ENCODE data around the gene VWA8.
"Not testable (repeated sequence)": the region's sequence is repeated elsewhere in the genome, so short reads cannot be mapped to it uniquely, and the experiment has no call there.

Gene VWA8

DNA sequence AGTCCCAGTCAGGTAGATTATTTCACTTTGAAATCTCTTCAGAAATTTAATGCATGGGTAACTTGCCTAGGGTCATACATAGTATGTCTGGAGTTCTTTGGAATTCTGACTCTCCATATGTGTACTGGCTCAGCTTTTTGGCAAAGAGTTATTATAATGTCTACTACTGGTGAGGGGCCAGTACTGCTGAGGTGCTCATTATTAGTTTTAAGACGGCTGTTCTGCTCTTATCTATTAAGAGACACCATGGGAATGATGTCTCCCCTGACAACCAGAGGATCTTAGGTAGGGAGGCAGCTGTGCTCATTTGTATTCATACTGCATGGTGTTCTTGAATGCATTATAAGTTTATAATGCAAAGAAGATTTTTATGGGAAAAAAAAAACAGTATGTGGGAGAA lies 319.5 kb downstream of the VWA8 start:
- DNase-seq: no peak

DNA sequence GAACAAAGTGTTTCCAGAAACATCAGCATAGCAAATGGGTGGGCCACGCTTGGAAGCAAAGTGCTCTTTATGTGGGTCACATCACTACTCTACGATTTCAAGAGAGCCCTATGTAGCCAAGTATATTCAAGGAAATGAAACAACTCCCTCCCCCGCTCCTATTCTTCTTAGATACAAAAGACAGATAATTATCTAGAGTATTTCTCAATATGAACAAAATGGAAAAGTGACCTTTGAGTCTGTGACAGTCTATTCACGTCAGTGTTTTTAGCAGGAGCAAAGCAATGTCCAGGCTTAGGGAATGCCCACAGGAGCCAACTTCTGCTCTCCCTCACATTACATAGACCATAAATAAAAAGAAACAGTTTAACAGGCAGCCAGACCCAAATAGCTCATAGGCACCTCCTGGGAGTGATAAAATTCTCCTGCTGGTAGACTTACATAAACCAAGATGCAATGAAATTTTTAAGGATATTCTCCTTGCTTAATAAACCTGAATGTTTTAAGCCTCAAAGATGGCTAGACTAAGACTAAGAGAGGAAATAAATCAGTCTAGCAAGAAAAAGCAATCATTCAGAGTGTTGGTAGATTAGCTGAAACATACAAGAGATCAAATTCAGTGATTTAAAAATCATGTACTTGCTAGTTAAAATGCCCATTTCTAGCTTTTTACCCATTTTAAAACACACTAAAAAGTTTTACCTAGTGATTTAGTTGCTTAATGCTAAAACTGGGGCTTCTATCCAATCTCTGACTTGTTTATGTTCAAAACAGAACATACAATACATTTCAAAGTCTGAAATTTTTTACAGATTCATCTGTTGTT lies 320.7 kb downstream of the VWA8 start:
- DNase-seq: no peak

DNA sequence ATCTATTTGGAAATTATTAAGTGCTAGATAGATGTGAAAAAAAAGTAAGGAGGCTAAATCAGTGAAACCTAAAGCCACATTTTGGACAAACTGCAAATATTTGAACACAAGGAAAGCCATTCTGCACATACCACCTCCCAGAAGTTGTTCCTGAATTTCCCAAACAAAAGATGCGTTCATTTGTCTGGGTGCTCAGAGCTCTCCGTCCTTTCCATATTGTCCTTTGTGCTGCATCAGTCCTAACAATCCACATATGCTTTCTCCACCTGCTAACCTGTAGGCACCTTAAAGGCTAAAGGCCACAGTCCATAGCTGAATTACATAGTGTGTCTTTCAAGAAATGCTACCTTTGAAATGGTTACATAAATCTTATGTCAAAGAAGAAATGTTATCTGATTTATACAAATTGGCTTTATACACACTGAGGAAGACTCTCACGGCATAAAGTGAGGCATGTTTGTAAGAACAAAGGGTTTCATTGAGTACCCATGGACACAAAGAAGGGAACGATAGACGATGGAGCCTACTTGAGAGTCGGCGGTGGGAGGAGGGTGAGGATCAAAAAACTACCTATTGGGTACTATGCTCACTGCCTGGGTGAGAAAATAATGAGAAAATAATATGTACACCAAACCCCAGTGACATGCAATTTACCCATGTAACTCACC lies 321.5 kb downstream of the VWA8 start:
- DNase-seq: no peak

DNA sequence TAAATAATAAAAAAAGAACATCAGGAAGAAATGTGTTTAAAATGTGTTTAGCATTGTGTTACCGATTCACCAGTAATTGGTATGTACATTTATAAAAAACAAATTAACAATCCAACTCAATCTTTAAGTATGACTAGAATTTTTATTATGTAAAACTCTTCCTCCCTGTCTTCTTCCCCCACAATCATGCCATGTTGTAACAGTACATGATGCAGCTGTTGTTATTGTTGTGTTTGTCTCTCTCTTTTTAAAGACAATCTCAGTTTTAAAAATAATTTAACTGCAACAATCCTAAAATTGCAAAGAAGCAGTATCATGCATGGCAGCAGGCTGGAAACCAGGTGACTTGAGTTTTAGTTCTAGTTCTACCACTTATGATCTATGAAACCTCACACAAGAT lies 323.3 kb downstream of the VWA8 start:
- DNase-seq: no peak

DNA sequence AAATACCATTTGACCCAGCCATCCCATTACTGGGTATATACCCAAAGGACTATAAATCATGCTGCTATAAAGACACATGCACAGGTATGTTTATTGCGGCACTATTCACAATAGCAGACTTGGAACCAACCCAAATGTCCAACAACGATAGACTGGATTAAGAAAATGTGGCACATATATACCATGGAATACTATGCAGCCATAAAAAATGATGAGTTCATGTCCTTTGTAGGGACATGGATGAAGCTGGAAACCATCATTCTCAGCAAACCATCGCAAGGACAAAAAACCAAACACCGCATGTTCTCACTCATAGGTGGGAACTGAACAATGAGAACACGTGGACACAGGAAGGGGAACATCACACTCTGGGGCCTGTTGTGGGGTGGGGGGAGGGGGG lies 323.9 kb downstream of the VWA8 start:
- DNase-seq: not testable (repeated sequence)

DNA sequence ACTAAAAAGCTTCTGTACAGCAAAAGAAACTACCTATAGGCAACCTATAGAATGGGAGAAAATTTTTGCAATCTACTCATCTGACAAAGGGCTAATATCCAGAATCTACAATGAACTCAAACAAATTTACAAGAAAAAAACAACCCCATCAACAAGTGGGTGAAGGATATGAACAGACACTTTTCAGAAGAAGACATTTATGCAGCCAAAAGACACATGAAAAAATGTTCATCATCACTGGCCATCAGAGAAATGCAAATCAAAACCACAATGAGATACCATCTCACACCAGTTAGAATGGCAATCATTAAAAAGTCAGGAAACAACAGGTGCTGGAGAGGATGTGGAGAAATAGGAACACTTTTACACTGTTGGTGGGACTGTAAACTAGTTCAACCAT lies 324.3 kb downstream of the VWA8 start:
- not testable (repeated sequence) for DNase-seq

DNA sequence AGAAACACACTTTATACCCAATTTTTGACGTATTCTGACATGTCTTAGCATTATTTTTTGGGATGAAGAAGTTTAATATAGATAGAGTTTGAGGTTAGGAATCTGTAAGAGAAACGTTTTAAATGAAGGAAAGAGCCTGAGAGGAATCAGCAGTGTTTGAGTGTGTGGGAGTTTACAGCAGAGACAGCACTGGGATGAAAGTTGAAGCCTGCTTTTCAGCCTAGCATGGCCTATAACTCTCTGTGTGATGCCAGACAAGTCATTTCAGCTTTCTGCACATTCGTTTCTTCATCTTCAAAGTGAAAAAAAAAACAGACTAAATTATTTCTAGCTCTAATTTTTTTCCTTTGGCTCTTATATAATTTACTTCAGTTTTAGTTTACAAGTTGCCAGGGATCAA lies 326.5 kb downstream of the VWA8 start:
- DNase-seq: no peak

DNA sequence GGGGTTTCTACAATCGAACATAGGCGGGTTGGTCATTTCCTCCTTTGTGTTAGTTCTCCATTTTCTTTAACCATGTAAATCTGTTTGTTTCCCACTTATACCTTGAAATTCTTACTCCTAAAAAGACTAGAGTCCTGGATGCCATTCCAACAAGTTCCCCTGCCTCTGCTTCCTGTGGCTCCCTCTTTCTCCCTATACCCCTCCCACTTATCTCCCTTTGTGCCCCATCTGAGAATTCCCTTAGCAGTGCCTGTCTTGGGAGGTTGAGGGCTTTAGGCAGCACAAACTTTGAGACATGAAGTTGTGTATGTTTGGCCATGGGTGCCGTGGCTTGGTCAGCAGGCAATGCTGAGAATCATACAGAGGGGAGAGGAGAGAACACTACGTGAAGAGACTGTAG lies 327.1 kb downstream of the VWA8 start:
- DNase-seq: no peak

DNA sequence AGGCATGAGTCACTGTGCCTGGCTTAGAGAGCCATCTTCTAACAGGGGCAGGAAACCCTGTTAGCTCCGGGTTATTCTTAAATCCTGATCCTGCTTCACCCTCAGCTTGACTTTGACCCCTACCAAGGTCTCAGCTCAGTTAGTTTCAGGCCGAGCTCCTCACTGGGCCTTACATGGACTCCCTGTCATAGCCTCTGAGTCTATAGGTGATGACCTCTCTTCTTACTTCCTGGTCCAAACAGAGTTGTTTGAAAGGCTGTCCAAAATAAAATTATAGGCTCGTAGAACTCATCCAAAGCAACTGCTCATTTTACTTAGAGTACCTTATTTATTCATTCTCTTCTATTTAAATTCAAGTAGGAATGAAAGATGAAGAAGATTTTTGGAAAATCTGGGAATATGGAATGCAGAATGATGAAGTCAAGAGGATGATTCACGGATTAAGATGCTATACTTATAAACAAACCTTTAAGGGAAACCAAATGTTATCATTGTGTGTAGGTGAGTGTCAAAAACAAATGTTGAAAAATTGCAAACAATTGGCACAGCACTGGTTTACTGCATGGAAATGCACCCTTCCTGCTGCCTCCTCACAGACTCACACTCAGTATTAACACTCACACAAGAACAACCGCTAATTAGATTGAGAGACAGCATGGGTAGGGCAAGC lies 329.5 kb downstream of the VWA8 start:
- no peak for DNase-seq

DNA sequence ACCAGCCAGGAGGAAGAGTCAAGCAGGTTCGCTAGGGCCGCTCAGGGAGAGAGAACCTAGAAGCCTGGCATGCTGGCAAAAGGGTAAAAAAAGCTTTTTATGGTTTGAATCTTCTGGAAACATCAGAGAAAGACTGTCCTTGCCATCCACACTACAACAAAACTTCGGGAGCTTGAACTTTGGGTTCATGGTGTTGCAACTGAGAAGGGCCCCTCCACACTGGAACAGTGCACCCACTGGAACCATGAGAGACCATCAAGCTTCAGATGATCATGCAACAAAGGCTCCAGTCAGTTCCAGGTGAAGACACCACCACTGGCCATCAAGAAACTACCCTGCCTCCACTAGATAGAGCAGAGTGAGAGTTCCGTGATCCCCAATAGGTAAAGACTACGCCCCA lies 333.5 kb downstream of the VWA8 start:
- no peak for DNase-seq

DNA sequence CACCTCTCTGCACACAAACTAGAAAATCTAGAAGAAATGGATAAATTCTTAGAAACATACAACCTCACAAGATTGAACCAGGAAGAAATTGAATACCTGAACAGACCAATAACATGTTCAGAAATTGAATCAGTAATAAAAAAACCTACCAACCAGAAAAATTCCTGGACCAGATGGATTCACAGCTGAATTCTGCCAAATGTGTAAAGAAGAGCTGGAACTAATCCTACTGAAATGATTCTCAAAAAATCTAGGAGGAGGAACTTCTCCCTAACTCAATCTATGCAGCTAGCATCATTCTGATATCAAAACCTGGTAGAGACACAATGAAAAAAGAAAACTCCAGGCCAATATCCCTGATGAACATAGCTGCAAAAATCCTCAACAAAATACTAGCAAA lies 336.9 kb downstream of the VWA8 start:
- DNase-seq: no peak

DNA sequence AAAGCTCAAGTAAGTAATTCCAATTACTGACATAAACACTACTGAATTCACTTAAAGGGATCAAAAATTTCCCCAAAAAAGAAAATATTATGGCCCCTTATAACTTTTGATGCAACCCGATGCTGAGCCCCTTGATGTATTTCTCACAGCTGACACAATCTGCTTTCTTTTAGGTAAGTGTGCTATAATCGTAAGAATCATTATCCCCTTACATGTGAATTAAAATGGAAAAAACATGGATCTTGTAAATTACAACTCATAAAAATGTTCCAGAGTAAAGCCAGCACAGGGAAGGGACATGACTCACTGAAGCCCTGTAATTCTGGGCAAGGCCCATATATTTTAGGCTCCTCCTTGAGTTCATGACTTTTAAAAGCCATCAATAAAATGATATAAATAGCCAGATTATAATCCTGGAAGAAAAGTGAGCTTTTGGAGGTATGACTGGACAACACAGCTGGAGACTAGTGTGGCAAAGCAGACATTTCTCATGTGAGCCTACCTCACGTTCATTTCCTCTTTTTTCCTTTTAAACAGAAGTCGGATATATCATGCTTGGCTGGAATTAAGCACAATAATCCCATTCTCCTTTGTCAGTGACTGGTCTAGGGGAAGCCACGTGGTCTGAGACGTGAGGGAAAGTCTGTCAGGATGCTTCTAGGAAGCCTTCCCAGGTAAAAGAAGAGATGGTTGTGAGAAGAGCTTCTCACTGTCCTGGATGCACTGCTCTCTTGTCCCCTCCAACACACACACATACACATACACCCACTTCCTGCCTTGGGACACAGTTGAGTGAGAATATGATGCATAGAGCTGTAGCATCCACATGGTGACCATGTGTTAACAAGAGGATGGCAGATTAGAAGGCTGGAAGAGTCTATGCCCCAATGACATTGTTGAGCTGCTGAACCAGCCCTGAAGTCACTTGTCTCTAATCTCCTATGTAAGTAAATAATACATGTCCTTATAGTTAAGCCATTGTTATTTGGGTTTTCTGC lies 338.2 kb downstream of the VWA8 start:
- no peak for DNase-seq

DNA sequence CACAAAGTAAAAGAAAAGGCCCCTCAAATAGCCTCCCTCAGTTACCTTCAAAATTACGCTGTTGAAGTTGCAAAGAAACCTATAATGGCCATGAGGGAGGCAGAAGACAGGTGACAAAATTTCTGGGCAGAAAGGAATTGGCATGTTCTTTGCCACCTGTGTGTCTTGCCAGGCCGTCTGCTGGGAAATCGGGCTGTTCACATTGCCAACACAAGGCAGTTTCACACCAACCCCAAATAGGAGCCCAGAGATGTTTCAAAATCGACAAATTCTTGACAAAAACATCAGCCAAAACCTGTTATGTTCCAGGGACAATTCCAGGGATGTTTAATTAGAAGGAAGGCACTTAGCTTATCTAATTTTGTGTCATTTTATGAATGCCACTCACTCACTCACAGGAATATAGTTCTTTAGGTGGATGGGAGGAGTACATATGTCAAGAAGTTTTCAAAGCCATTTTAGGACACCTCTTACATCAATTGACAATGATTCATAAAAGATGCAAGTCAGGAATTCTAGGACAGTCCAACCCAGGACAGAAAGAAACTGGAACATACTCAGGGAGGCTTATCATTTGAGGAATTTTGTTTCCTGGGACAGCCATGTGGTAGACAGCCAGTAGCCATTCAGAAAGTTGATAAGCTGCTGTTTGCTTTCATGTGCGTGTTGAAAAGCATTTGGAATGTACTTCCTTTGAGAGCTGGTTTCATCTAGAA lies 339.0 kb downstream of the VWA8 start:
- no peak for DNase-seq

DNA sequence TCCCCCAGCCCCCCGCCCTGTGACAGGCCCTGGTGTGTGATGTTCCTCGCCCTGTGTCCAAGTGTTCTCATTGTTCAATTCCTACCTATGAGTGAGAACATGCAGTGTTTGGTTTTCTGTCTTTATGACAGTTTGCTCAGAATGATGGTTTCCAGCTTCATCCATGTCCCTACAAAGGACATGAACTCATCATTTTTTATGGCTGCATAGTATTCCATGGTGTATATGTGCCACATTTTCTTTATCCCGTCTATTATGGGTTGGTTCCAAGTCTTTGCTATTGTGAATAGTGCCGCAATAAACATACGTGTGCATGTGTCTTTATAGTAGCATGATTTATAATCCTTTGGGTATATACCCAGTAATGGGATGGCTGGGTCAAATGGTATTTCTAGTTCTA lies 343.3 kb downstream of the VWA8 start:
- DNase-seq: not testable (repeated sequence)

DNA sequence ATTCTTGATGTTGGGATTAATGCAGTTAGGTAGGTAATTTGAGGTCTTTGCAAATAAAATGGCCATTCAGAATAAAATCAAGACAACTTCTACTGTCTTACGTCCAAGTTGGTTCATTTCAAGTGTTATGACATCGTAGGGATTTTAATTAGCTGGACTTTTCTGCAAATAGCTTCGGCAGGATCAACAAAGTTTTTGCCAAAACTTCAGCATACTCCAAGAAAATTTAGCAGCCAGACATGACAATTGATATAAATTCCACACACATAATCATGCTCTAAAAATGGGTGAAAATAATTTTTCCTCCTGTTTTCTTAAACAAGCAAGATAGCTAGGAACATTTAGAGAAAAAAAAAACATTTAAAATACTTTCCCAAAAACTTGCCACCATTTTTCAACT lies 344.8 kb downstream of the VWA8 start:
- DNase-seq: no peak

DNA sequence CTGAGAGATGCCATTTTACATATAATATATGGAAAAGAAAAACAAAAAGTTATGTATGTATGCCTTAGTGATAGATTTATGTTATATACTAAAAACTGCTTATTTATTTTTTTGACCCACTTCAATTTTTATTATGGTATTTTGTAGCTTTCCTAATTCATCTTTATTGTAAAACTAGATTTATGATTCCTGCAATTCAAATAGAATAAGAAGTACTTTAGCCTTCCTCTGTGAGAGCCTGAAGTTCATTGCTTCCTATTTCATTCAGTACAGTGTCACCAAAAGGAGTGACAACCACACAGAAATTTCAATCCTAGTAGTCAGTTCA lies 345.4 kb downstream of the VWA8 start:
- no peak for DNase-seq

DNA sequence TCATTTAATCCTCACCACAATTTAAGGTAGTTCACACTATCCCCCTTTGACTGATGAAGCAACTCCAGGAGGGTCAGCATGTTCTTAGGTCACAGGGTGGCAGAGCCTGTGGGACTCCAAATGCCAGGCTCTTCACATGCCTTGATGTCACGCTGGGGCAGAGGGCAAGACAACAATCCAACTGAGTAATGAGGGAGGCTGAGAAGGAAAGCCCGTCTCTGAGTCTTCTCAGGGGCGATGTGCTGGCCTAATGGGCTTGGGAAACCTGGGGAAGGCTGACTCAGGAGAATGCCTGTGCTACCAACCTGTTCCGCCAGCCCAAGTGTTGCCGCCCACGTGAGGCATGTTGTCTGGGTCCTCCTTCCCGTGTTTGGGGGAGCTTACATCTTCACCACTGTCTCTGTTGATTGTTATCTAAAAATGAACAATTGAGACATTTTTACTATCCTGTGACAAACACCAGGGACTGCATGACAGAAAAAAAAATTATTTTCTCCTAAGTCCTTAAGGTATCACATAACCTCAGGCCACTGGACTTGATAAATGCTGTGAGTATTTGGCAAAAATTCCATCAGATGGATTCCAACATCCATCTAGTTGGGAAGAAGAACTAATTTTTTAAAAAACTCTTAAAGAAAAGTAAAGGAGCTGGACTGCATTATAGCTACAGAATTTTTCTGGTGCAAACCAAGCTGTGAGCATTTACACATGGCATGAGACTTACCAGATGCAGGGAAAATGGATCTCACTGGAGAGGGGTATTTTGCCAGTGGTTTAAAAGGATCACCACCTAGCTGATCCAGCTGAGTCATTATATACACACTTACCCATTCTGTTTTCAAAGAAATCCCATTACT lies 346.0 kb downstream of the VWA8 start:
- no peak for DNase-seq

DNA sequence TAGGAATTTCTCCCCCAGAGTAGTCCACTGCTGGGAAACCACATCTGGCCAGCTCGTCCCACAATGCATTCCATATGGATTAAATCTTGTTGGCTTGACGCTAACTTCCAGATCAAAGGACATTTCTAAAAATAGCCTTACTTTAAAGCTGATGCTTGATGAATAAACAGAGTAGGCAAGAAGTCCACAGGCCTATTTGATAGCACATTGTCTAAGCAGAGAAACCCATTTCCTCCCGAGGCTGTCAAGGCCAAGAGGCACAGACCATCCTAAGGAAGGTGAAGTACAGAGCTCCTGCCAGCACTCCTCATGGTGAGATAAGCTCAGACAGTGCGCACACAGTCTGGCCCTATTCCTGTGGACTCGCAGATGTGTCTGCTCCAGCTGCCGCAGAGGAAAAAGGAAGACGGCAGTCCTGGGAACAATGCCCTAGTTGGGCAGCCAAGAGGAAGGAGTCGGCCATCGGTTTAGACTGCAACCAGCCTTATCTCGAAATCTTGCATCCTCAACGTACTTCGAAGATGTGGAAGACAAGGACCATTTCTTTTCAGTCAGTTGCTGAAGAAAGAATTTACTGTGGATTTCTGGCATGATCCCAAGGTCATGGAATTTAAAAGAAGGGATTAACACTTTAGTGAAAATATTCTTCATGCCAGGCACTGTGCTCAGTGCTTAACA lies 346.8 kb downstream of the VWA8 start:
- DNase-seq: no peak

DNA sequence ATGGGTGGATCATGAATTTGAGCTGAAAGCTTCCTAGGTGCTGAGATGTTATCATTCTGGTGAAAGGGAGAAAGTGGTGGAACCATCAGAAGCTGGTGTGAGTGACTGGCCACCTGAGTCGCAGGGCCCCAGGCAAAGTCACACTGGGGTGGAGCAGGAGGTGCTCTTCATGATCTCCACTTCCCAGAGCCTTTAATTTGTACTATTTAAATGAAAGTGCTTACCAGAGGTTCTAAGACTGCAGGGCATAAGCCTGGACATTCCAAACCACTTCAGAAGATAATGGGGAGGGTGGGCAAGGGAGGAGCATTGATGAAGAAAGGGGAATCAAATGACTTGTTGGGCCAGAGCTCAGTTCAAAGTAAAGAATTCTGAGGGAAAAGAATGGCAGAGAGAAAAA lies 347.4 kb downstream of the VWA8 start:
- no peak for DNase-seq

DNA sequence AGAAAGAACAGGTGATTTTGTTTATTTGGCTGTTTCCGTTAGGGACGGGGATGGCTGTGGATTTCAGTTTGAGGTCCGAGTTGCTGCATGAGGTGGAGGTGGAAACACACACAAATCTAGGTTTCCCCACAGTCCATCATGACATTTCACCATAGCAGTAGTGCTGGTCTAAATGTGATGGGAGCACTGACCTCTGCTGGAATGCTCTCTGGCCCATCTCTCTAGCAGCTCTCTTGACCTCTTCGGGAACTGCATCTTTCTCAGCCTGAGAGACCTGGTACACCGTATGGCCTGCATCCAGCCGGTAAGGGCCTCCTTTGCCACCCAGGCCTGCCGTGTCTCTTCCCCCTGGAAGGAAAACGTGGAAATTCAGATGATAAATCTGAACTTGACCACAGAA lies 349.5 kb downstream of the VWA8 start:
- no peak for DNase-seq

DNA sequence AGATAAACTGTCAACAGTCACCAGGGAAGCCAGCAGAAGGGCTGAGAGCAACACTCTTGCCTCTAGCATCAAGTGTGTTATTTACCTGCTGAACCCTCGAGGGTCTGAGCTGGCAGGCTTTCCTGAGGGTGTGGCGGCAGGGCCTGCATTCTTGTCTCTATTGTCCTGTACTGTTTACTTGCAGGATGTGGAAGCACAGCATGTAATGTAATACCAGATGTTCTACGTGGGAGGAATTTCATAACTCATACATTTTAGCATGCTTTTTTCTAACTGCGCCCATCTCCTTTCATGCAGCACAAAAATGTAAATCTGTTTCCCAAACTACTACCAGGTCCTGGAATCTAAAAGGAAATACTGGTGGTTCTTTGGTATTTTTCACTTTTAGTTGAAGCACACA lies 350.5 kb downstream of the VWA8 start:
- DNase-seq: peak; percentile 50

Measured in NCI-H226 (cell line).